ENCODE measurements around the gene CRYAA.

Gene CRYAA

GRCh38 chr21:43194303-43195120, 25.7 kb downstream of the CRYAA start:
- DNase-seq (ENCODE audit: insufficient read length, low spot score) (no peak), FAIRE-seq (no peak)
- TF ChIP-seq, protein P1, sequence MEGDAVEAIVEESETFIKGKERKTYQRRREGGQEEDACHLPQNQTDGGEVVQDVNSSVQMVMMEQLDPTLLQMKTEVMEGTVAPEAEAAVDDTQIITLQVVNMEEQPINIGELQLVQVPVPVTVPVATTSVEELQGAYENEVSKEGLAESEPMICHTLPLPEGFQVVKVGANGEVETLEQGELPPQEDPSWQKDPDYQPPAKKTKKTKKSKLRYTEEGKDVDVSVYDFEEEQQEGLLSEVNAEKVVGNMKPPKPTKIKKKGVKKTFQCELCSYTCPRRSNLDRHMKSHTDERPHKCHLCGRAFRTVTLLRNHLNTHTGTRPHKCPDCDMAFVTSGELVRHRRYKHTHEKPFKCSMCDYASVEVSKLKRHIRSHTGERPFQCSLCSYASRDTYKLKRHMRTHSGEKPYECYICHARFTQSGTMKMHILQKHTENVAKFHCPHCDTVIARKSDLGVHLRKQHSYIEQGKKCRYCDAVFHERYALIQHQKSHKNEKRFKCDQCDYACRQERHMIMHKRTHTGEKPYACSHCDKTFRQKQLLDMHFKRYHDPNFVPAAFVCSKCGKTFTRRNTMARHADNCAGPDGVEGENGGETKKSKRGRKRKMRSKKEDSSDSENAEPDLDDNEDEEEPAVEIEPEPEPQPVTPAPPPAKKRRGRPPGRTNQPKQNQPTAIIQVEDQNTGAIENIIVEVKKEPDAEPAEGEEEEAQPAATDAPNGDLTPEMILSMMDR (IDR thresholded peaks at IDR 0.05; ENCODE audit: insufficient read depth, missing control alignments) = no peak

DNA sequence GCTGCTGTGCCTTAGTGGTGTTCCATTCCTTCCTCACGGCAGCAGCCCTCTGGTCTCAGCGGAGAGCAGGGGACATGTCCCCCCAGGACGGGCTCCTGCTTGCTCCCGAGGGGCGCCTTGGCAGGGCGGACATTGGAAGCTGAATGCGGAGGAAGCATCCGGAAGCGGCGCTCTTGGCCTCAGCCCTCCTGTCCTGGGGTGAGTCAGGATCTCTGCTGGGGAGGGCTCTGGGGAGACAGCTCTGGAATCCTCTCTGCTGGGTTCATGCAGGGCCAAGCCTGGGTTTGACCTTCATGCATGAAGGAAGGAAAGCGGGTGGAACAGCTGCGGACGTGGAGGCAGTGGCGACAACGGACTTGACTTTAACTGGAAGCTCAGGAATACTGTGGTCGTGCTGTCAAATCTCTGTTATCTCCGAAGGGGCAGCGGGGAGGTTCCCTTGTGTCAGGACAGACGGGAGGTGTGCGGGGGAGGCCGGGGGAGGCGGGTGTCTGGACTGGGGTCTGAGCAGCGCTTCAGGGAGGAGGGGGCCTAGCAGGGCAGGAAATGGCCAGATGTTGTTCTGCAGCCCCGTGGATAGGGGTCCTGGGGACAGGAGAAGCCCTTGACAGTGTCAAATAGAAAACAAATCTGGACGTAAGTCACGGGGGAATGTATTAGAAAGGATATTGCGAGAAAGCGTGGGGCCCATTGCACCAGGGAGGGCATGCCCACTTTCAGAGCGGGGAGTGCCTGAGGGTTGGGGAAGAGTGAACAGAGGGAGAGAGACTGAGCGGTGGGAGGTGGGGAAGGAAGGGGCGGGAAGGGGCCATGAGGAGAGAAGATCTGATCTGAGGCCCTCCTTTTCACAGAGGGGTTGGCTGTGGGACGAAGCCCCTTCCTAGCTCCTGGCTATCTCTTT, 26.6 kb downstream of the CRYAA start:
- DNase-seq (ENCODE audit: insufficient read length, low spot score) = no peak
- no peak for FAIRE-seq
- TF ChIP-seq, protein P1 (IDR thresholded peaks at IDR 0.05; ENCODE audit: insufficient read depth, missing control alignments) = no peak

DNA sequence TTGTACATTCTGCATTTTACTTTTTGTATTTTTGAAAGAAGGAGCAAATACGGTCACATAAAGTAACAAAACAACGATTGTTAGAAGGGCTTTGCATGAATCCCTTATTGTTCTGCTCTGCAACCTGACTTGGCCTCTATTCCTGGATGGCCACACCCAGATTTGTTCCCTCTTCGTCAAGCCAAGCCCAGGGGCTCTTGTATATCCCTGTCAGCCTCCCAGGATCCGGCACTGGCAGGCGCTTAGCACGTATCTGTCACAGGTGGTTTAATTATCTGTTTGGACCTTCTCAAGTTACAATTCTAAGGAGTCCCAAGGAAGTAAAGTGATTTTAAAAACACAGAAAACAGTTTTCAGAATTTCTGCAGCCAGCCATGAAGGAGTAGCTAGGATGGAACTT, 28.0 kb downstream of the CRYAA start:
- FAIRE-seq = no peak

DNA sequence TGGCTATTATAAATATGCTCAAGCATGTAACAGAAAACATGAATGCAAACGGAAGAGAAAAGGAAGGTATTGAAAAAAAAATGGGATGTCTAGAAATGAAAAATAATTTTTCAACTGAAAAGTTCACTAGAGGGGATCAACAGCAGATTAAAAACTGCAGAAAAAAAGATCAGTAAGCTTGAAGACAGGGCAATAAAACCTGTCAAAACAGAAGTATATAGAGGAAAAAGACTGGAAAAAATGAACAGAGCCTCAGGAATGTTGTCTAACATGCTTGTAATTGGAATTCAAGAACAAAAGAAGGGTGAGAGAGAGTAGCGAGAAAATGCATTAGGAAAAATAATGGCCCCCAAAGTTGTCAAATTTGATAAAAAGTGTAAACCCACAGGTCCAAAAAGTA, 29.6 kb downstream of the CRYAA start:
- TF ChIP-seq, protein P1 (IDR thresholded peaks at IDR 0.05; ENCODE audit: insufficient read depth, missing control alignments) = no peak
- FAIRE-seq (no peak), DNase-seq (ENCODE audit: insufficient read length, low spot score) (no peak)

More for the DNA sequence above, 28.0 kb downstream of the CRYAA start:
- TF ChIP-seq, protein P1 (IDR thresholded peaks at IDR 0.05; ENCODE audit: insufficient read depth, missing control alignments) = no peak
- no peak for DNase-seq (ENCODE audit: insufficient read length, low spot score)

DNA sequence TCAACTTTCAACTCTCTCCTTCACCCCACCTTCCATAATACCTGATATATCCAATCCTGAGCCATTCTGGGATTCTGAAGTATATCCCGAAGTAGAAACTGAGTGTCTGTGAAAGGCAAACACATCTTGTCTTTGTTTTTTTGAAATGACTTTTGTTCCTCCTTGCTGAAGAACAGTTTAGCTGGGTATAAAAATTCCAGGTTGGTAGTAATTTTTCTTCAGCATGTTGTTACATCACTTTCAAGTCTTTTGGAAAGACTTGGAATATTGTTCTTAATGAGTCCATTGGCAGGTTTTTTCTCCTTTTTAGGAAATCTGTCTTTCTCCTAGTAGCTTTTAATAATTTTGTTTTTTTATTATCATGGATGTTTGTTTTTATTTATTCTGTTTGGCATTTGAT, 32.7 kb downstream of the CRYAA start:
- FAIRE-seq (no peak), DNase-seq (ENCODE audit: insufficient read length, low spot score) (no peak)
- TF ChIP-seq, protein P1 (IDR thresholded peaks at IDR 0.05; ENCODE audit: insufficient read depth, missing control alignments) = no peak

- DNase-seq (ENCODE audit: insufficient read length, low spot score) = no peak
- TF ChIP-seq, protein P1 (IDR thresholded peaks at IDR 0.05; ENCODE audit: insufficient read depth, missing control alignments) = no peak
- no peak for FAIRE-seq
Observed at GRCh38 chr21:43203591-43203990, 34.8 kb downstream of the CRYAA start.
